GM18951 (cell line): ENCODE results near the gene DDX59.

Experiments used
- POLR2A ChIP-seq: IDR thresholded peaks from 4 replicates; pipeline ENCODE4 v1.6.1; 2011; ENCODE audit warnings: mild to moderate bottlenecking; ENCODE audit not compliant: insufficient read length, insufficient read depth; ENCODE audit errors: extremely low read depth
- in situ Hi-C: fragments of 300-500 bp; cut with MboI; formaldehyde crosslinking; loops from one replicate; pipeline ENCODE4 v1.12.0; 2022; ENCODE audit warnings: low sequenced_read_pairs, mixed read lengths, inconsistent platforms; ENCODE audit not compliant: unreplicated experiment

The DDX59 gene

DNA sequence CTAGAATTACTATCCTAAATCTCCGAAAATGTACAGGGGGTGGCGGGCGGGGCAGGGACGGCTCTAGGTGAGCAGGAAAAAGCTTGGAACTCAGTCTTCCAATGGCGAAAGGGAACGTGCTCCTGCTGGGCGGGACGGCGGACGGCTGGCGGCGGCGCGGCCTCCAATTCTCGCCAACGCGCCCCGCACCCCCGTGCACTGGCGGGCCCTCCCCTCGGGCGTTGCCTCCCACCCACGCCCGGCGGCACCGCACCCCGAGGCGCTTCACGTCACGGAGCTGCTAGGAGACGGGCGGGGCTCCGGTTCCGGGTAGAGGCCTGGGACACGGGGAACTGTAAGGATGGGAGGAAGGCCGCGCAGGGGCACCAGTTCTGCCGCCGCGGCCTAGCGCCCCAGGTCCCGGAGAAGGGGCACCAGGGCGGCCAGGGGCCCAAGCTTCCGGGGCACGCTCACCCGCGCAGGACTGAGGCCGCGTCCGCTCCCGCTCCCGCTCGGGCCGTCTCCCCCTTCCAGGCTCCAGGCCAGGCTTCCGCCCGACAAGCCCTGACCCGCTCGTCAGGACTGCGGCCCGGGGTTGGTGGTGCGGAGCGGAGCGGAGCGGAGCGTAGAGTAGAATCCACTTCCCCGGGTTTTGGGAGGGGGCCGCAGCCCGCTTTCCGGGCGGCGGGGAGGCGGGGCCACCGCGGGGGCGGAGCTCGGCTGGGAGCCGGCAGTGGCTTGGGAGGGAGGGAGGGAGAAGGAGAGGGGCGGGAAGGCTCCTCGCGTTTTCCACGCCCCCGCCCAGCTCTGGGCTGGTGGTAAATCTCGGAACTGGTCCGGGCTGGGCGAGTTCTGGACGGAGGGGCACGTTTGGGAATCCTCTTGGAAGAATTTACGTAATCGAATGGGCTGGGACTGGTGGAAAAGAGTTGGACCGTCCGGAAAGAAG, at the start of gene DDX59:
TSS of gene DDX59 (minus strand) at position 594 of the 928 bp plus-strand sequence. CDS start 3,167 bp downstream, outside the sequence.
- TF ChIP-seq POLR2A = peak; percentile 82
- in situ Hi-C loops = no loop called here

DNA sequence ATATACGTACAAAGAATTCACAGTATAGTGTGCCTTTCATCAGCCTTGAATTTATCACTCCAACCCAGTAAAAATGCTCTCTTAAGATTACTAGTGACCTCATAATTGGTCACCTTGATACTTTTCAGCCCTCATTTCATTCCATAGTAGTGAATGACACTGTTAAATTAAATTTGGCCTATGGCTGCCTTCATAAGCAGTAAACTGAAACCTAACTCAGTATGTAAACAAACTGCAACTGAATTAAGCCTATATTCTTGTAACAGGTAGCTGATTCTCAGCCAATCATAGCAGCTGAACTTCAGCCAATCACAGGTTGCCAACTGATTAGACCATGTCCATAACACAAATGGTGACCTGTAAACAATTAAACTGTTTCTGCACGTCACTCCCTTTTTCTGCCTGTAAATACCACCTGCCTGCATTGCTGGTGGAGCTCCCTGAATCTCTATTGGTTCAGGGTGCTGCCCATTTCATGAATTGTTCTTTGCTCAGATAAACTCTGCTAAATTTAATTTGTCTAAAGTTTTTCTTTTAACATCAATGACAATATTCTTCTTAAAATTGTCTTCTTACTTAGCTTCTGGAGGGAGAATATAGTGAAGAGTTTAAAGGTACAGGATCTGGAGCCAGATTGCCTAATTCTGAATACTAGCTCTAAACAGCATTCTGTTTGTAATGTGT, 44.9 kb upstream of the DDX59 start:
- in situ Hi-C loops = no loop called here
- TF ChIP-seq POLR2A = no peak

DNA sequence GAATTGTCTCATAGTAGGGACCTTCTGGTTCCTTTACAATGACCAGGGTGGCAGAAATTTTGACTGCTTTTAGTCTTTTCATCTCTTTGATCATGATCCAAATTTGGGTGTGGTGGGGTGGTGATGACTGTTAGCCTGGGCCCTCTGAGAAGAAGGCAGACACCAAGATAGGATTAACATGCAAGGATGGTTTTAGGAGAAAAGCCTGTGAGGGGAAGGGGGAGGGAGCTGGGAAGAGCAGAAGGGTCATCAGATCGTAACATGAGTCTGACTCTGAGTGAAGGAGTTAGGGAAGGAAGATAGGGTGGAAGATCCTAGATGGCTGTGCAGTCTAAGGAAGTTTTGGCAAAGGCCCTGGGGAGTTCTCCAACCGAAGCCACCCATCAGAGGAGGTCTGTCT, 40.5 kb upstream of the DDX59 start:
- TF ChIP-seq POLR2A = no peak
- in situ Hi-C loops = no loop called here

DNA sequence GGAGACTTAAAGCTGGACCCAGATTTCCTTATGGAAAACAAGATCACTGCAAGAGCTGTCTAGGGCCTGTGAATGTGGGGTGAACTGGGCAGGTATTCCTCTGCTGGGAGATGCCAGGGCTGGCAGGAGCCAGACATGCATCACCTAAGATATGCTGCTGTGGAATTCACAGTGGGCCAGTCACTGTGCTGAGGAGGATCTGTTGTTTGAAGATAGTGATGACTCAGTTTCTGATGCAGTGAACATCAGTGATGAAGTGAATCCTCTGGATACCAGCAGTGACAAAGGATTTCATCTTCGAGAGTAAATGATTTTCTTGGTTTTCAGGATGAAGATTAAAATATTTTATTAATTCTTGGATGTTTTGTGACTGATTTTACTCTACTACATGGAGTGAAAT, 39.1 kb upstream of the DDX59 start:
- no peak for TF ChIP-seq POLR2A
- in situ Hi-C loops = no loop called here

DNA sequence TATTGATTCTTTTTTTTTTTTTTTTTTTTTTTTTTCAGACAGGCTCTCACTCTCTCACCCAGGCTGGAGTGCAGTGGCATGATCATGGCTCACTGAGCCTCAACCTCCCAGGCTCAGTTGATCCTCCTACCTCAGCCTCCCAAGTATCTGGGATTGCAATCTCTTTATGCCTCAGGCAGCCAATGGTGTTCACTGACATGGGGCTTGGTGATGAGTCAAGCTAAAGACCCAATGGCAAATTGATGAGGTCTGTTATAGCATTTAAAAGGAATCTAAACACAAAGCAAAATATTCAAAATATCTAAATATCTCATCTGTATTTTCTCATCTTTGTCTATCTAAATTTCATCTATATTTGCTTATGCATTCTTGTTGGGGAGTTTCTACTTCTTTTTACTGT, 38.5 kb upstream of the DDX59 start:
- in situ Hi-C loops = no loop called here
- no peak for TF ChIP-seq POLR2A

DNA sequence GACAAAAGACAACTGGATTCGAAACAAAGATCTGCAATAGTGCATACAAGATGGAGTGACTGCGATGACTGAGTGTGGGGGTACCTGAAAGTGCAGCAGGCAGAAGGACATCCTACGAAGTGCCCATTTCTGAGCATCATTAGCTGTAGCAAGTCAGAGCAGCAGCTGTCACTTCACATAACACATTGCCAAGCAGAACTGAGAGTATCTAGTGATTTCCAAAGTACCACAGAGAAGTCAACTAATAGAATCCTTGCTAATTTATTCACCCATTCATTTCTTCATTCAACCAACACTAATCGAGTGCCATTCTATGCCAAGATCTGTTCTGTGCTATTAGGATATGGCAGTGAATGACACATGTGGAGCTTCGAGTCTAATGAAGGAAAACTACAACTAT, 37.4 kb upstream of the DDX59 start:
- no peak for TF ChIP-seq POLR2A
- in situ Hi-C loops = no loop called here

DNA sequence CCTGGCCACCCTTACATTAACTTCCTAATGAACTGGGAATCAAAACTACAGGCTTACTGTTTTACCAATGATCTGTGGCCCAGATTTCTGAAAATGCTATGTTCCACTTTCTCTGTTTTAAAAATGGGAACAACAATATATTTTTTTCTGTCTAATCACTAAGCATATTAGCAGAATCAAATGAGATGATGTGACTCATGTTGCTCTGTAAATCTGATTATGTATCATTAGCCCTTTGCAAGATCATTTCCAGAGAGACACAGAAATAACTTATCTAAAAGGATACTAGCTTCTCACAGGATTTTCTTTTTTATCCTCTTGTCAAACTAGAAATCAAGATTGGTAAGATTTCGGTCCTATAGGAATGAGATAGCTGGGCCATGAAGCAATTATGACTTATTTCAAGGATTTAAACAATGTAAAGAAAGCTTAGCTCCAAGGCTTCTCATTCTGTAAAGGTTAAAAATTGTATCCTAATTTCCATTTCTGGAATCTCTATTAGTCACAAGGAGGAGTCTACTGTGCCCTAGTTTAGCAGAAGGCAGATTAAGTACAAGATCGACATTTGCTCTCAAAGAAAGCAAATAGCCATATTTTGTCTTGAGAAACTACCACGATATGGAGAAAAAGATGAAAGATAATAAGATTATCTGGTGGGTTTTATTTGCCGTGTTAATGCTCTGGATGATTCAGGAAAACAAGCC, 36.6 kb upstream of the DDX59 start:
- no peak for TF ChIP-seq POLR2A
- in situ Hi-C loops = no loop called here

DNA sequence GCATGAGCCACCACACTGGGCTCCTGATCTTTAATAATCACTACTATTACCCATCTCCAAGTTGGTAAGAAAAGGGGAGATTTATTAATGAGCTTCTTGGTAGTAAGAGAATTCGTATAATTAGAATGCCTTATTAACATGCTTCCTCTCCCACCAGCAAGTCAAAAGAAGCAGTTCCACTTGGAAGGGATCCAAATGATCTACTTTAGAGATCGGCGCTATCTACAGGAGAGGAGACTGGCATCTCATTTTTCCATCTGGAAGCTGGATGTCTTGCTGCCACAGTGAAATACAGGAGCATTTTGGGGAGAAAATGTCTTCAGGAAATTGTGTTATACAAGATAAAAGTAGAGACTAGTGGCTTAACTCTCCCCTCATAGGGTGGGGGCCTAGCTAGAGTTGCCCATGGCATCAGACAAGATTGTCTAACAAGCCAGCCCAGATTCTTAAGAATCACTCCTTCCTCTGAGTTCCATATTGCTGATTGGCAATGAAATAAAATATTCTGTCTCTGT, 35.3 kb upstream of the DDX59 start:
- no peak for TF ChIP-seq POLR2A
- in situ Hi-C loops = no loop called here

DNA sequence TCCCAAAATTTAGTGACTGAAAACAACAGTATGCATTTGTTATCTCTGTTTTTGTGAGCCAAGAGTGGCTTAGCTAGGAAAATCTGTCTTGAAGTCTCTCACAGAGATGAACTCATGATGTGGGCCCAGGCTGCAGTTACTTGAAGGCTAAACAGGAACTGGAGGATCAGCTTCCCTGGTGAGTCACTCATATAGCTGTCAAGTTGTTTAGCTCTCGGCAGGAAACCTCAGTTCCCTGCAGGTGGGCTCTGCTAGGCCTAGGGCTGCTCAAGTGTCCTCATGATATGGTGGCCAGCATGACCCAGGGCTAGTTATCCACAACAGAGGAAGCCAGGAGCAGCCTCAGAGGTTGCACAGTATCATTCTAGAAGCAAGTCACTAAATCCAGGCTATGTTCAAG, 30.2 kb upstream of the DDX59 start:
- no peak for TF ChIP-seq POLR2A
- in situ Hi-C loops = no loop called here

DNA sequence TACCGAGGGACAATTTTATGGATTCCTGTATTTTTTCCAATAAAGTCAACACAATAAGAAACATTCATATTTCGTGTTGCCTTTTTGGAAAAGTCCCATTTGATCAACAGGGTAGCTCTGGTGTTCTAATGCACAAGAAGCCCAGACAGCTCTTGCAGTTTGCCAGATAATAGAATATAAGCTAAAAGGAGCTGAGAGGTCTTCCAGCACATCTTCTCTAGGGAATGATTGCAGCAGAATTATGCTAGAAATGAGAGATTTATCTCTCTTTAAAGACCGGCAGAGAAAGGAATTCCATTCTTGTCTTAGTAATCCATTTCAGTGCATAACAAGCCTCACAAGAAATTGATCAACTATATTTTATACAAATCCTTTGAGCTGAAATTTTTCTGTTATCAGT, 25.0 kb upstream of the DDX59 start:
- in situ Hi-C loops = no loop called here
- no peak for TF ChIP-seq POLR2A

DNA sequence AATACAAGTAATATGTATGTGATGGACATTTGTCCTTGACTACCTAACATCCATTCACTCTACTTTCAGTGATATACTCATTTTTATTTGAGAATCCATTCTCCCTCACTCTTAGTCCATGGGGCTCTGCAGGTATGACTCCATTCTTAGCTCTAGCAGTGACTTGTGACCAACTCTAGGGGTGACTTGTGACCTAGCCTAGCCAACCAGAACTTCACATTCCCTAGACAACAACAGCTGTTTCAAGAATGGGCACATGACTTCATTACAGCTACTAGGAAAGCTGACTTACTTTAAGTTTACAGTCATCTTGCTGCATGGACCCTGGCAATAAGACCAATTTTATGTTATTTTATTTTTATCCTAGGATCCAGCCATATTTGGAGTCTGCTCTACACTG, 23.6 kb upstream of the DDX59 start:
- TF ChIP-seq POLR2A = no peak
- in situ Hi-C loops = no loop called here

DNA sequence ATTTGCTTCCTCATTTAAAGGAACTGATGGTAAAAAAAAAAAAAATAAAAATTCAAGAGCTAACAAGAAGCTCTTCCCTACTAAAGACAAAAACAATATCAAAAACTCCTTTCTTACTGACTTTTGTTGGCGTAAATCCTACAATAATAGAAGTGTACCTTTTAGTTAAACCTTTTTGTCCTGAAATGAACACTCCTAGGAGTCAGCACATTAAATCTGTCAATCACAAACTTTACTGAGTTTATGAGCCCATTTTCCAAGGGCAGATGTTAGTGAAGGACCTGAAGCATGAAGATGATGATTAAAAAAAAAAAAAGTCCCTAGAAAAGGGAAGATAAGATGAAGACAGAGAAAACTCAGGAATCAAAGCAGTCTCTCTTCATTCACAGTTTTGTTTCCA, 22.6 kb upstream of the DDX59 start:
- in situ Hi-C loops = no loop called here
- no peak for TF ChIP-seq POLR2A

DNA sequence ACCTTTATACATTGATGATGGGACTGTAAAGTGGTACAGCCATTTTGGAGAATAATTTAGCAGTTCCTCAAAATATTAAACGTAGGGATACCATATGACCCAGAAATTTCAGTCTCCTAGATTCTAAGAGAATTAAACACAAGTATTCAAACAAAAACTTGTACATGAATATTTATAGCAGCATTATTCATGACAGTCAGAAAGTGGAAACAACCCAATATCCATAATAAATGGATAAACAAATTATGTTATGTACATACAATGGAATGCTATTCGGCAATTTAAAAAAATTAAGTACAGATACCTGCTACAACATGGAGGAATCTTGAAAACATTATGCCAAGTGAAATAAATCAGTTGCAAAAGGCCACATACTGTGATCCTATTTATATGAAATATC, 16.9 kb upstream of the DDX59 start:
- no peak for TF ChIP-seq POLR2A

More for the DNA sequence above, 16.9 kb upstream of the DDX59 start:
- in situ Hi-C loops = no loop called here
